HCT116 (cell line): Measurements from ENCODE around the gene CHST15. TPM values are rescaled to one million over a fixed set of nuclear protein-coding genes. Genes with fewer than 3 reads are reported as not detected.
A peak's percentile ranks its signal among the peaks of the same experiment; 100 is the strongest.

Source experiments
- ATAC-seq: fragments of 200-7000 bp; cut with Tn5 transposase; 2 replicates; pipeline ENCODE4 v1.9.1; 2020; ENCODE audit warnings: mild to moderate bottlenecking, moderate library complexity
- BruUV-seq: library from RNA; stranded (reverse); fragments of 400-500 nt; replicated peaks from 2 replicates; lab custom pipeline; 2021; lab: Mats Ljungman, UMichigan
- CTCF ChIA-PET: fragments of 300-600 bp; sonication (Branson Sonifier 250); formaldehyde crosslinking; loops from one replicate; lab custom pipeline; 2021; ENCODE audit warnings: antibody characterized with exemption; lab: Charles Lee
- POLR2A ChIA-PET: fragments of 300-600, 350-600 bp; sonication (Branson Sonifier 250); formaldehyde crosslinking; loops from one replicate; lab custom pipeline; 2021; ENCODE audit warnings: antibody characterized with exemption; lab: Charles Lee
- RAD21 ChIA-PET, 2 experiments: fragments of 300-600 bp; sonication (Branson Sonifier 250); formaldehyde crosslinking; loops; one replicate each; lab custom pipeline; 2023; ENCODE audit warnings: low total read pairs in 2 of 2; ENCODE audit not compliant: uncharacterized antibody in 2 of 2, unreplicated experiment in 2 of 2, low non-redundant PET in 1 of 2; lab: Charles Lee
- DNase-seq: peaks from one replicate; pipeline ENCODE4 v3.0.0-alpha.2; 2010; ENCODE audit warnings: low read depth, low spot score
- H2AFZ ChIP-seq: fragments of 200-600 bp; shearing (Covaris generic), sonication (generic); 2 replicates; pipeline ENCODE4 v1.6.1; 2017; ENCODE audit warnings: low read depth, mixed run types, mixed read lengths, antibody characterized with exemption, low read length; ENCODE audit not compliant: poor library complexity, severe bottlenecking
- H3K27ac ChIP-seq: 2 replicates; pipeline ENCODE4 v1.5.1; 2012; ENCODE audit warnings: low read depth, low read length
- H3K27me3 ChIP-seq: fragments of 200-600 bp; sonication (generic); 2 replicates; pipeline ENCODE4 v1.6.1; 2016; ENCODE audit warnings: mixed run types, low read length, mixed read lengths; ENCODE audit not compliant: insufficient read depth
- H3K36me3 ChIP-seq, 2 experiments: fragments of 200-500 bp in 1 of 2; fragments of 200-600 bp in 1 of 2; sonication (Bioruptor generic) in 1 of 2; sonication (generic) in 1 of 2; 2 replicates each; pipeline versions ENCODE4 v1.5.1 to v1.6.1; 2014 to 2016; ENCODE audit warnings: low read length in 2 of 2, inconsistent platforms in 1 of 2, mixed read lengths in 1 of 2, mixed run types in 1 of 2; ENCODE audit not compliant: insufficient read depth in 2 of 2, control insufficient read depth in 1 of 2
- H3K4me1 ChIP-seq, 2 experiments: fragments of 200-600 bp in 1 of 2; sonication (generic) in 1 of 2; 2 replicates each; pipeline versions ENCODE4 v1.5.1 to v1.6.1; 2012 to 2017; ENCODE audit warnings: low read length in 2 of 2, inconsistent platforms in 1 of 2, mild to moderate bottlenecking in 1 of 2, mixed read lengths in 1 of 2, mixed run types in 1 of 2, moderate library complexity in 1 of 2; ENCODE audit not compliant: insufficient read depth in 2 of 2, control insufficient read depth in 1 of 2
- H3K4me2 ChIP-seq: fragments of 200-600 bp; sonication (generic); 2 replicates; pipeline ENCODE4 v1.6.1; 2017; ENCODE audit warnings: mixed run types, low read length, mixed read lengths
- H3K4me3 ChIP-seq, 2 experiments: fragments of 200-600 bp in 1 of 2; sonication (generic) in 1 of 2; replicated peaks in 1 of 2; 2 replicates each; pipeline ENCODE4 v1.5.1; 2011 to 2016; ENCODE audit warnings: low read length in 2 of 2, control low read depth in 1 of 2, low read depth in 1 of 2, mild to moderate bottlenecking in 1 of 2, mixed read lengths in 1 of 2, mixed run types in 1 of 2
- H3K79me2 ChIP-seq: fragments of 200-600 bp; sonication (generic); 2 replicates; pipeline ENCODE4 v1.6.1; 2017; ENCODE audit warnings: mild to moderate bottlenecking, mixed run types, low read length, moderate library complexity, mixed read lengths; ENCODE audit not compliant: insufficient read depth
- H3K9ac ChIP-seq: fragments of 200-600 bp; sonication (generic); 2 replicates; pipeline ENCODE4 v1.6.1; 2016; ENCODE audit warnings: low read length, mixed read lengths
- H3K9me2 ChIP-seq: fragments of 200-600 bp; sonication (generic), shearing (Covaris generic); 2 replicates; pipeline ENCODE4 v1.6.1; 2017; ENCODE audit warnings: mixed run types, mild to moderate bottlenecking, moderate library complexity; ENCODE audit not compliant: insufficient read depth
- H3K9me3 ChIP-seq, 2 experiments: fragments of 200-500 bp in 1 of 2; fragments of 200-600 bp in 1 of 2; sonication (Bioruptor generic) in 1 of 2; sonication (generic) in 1 of 2; 2 replicates each; pipeline ENCODE4 v1.6.1; 2014 to 2017; ENCODE audit warnings: low read length in 2 of 2, mixed read lengths in 2 of 2, inconsistent platforms in 1 of 2, low read depth in 1 of 2, mild to moderate bottlenecking in 1 of 2, mixed run types in 1 of 2, moderate library complexity in 1 of 2; ENCODE audit not compliant: control insufficient read depth in 1 of 2, insufficient read depth in 1 of 2
- H4K20me1 ChIP-seq: fragments of 200-600 bp; sonication (generic), shearing (Covaris generic); 2 replicates; pipeline ENCODE4 v1.6.1; 2017; ENCODE audit warnings: mixed run types, mild to moderate bottlenecking, moderate library complexity; ENCODE audit not compliant: insufficient read depth
- CEBPB ChIP-seq: IDR thresholded peaks from 2 replicates; pipeline ENCODE4 v1.6.1; 2012; ENCODE audit warnings: low read depth
- EZH2phosphoT487 ChIP-seq: fragments of 200-600 bp; IDR thresholded peaks from 2 replicates; pipeline ENCODE4 v1.6.1; 2018; ENCODE audit warnings: antibody characterized with exemption, borderline replicate concordance
- FOSL1 ChIP-seq: IDR thresholded peaks from 2 replicates; pipeline ENCODE4 v1.6.1; 2012; ENCODE audit warnings: low read depth
- JUND ChIP-seq: IDR thresholded peaks from 2 replicates; pipeline ENCODE4 v1.6.1; 2012
- MAX ChIP-seq: IDR thresholded peaks from 2 replicates; pipeline ENCODE4 v1.6.1; 2012
- POLR2A ChIP-seq: IDR thresholded peaks from 2 replicates; pipeline ENCODE4 v1.7.0; 2011; ENCODE audit warnings: borderline replicate concordance; ENCODE audit not compliant: insufficient read depth, insufficient read length; ENCODE audit errors: extremely low read depth
- POLR2AphosphoS5 ChIP-seq: IDR thresholded peaks from 2 replicates; pipeline ENCODE4 v1.6.1; 2011; ENCODE audit warnings: mild to moderate bottlenecking, low read depth, low read length, moderate library complexity
- RAD21 ChIP-seq: IDR thresholded peaks from 2 replicates; pipeline ENCODE4 v1.6.1; 2012; ENCODE audit warnings: low read depth, mild to moderate bottlenecking
- SRF ChIP-seq: IDR thresholded peaks from 2 replicates; pipeline ENCODE4 v1.6.1; 2012; ENCODE audit warnings: low read depth
- YY1 ChIP-seq: IDR thresholded peaks from 2 replicates; pipeline ENCODE4 v1.6.1; 2011; ENCODE audit warnings: low read length, low read depth, moderate library complexity, mild to moderate bottlenecking; ENCODE audit not compliant: insufficient replicate concordance; ENCODE audit errors: extremely low read depth
- intact Hi-C: fragments of 100-400 bp; cut with micrococcal nuclease; formaldehyde crosslinking; loops from 2 replicates; pipeline ENCODE4 v1.10.0; 2022
- total RNA-seq: library from RNA; stranded (reverse); gene quantifications from one replicate; pipeline ENCODE4 v1.2.1, GENCODE V29; 2021; ENCODE audit not compliant: unreplicated experiment

The CHST15 gene
- total RNA-seq, 1 experiment from 2014 or later: 47.2 TPM

DNA sequence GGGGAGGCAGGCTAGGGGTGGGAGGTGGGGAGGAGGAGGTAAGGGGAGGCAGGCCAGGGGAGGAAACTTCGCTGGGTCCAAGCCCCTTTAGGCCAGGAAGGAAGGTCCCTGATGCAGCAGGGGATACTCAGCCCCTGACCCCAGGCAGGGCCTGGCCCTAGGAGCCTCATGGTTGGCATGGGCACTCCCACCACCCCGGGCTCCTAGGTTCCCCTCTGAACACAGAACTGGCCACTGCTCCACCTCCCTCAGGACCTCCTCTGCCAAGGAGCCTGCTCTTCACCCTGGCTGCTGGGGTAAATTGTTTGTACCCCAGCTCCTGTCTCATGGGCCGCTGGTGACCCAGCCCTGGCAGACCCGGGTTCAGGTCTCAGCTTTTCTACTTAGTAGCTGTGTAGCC lies 25.8 kb upstream of the CHST15 start:
- intact Hi-C loops: no loop called here
- Histone ChIP-seq H3K9me3 (no peaks in the 10 kb centered on the region), H3K4me3 (no peak overlapping the region), H4K20me1 (no peaks in the 10 kb centered on the region), H3K27me3 (no peaks in the 10 kb centered on the region), H3K27ac (no peak overlapping the region), H3K9ac (no peak overlapping the region), H3K4me2 (no peak overlapping the region), H3K36me3 (no peaks in the 10 kb centered on the region), H3K9me2 (no peaks in the 10 kb centered on the region), H3K79me2 (no peaks in the 10 kb centered on the region), H2AFZ (no peak overlapping the region), H3K4me1 (no peaks in the 10 kb centered on the region)
- ChIA-PET RAD21 (interaction anchor here in 1 of 2 experiments (0.7 kb wide), 1 partner anchor 19 kb away, joined by 3 read pairs; no protein-coding TSS in a partner anchor), POLR2A (interaction anchor here (0.7 to 1.2 kb wide), 3 partner anchors 33 to 300 kb away, joined by 3 to 4 read pairs (median 3); no protein-coding TSS in a partner anchor), CTCF (interaction anchor here (0.6 kb wide), 1 partner anchor 123 kb away, joined by 3 read pairs; no protein-coding TSS in a partner anchor)
- TF ChIP-seq YY1 (no peak), POLR2A (no peak), FOSL1 (no peak), EZH2phosphoT487 (no peak), SRF (no peak), POLR2AphosphoS5 (no peak)
- no peak for DNase-seq
- BruUV-seq: no TSS peak
- ATAC-seq: no peak

DNA sequence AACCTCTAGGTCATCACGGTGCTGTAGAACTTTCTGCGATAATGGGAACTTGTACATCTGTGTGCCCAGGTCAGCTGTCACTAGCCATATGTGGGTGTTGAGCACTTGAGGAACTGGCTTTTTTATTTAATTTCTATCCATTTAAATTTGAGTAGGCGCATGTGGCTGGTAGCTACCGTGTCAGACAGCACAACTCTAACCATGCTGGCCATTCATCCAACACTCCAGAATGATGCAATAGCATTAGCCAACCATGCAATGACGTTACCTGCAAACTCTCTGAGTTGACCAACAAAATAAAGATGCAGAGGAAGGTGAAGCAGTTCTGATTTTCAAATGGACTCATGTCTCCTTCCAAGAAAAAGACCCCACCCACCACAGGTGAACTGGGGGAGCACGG lies 24.4 kb upstream of the CHST15 start:
- intact Hi-C loops: no loop called here
- H3K4me1 ChIP-seq: no peaks in the 10 kb centered on the region

More for the DNA sequence above, 24.4 kb upstream of the CHST15 start:
- CTCF ChIA-PET: interaction anchor here (1.9 kb wide), 1 partner anchor 9 kb away, joined by 7 read pairs; no protein-coding TSS in a partner anchor
- no peaks in the 10 kb centered on the region for H4K20me1 ChIP-seq
- H3K27me3 ChIP-seq: no peaks in the 10 kb centered on the region
- TF ChIP-seq MAX (peak; percentile 44; the same call in 1 of the 2 replicates), RAD21 (no peak), EZH2phosphoT487 (no peak), POLR2A (no peak), JUND (no peak), CEBPB (peak; percentile 91; the same call in 1 of the 2 replicates), FOSL1 (no peak)
- no peak for ATAC-seq
- no peak for DNase-seq
- H3K36me3 ChIP-seq: no peaks in the 10 kb centered on the region
- BruUV-seq: no TSS peak
- H3K9me3 ChIP-seq: no peaks in the 10 kb centered on the region
- no peak overlapping the region for H2AFZ ChIP-seq
- POLR2A ChIA-PET: interaction anchor here (1.2 kb wide), 1 partner anchor 301 kb away, joined by 3 read pairs; no protein-coding TSS in a partner anchor
- H3K9ac ChIP-seq: no peak overlapping the region
- RAD21 ChIA-PET: no interaction called here
- no peak overlapping the region for H3K4me3 ChIP-seq
- H3K27ac ChIP-seq: no peak overlapping the region
- H3K4me2 ChIP-seq: no peak overlapping the region
- no peaks in the 10 kb centered on the region for H3K9me2 ChIP-seq
- H3K79me2 ChIP-seq: no peaks in the 10 kb centered on the region
